Measurements from ENCODE around the gene RASA1. TPM values are rescaled to one million over a fixed set of nuclear protein-coding genes. Genes with fewer than 3 reads are reported as not detected.

Gene RASA1
- total RNA-seq, 2 experiments from 2014 or later = 15.4 to 16.2 TPM

GRCh38 chr5:87411586-87411972, 143.9 kb downstream of the RASA1 start:
- Mint-ChIP-seq H3K27ac (peak overlapping the region; percentile 95), H3K4me3 (peak overlapping the region; percentile 95), H3K9me3 (no peaks in the 10 kb centered on the region), H3K4me1 (ENCODE audit: low read depth) (peaks cover 43% of the 10 kb centered on the region), H3K36me3 (ENCODE audit: low read depth) (peaks cover 38% of the 10 kb centered on the region), H3K27me3 (ENCODE audit: low read depth) (no peaks in the 10 kb centered on the region)
- CTCF ChIA-PET = interaction anchor here (0.6 to 3.6 kb wide), 6 partner anchors 11 to 1279 kb away, joined by 3 to 29 read pairs (median 4); no protein-coding TSS in a partner anchor
- DNase-seq = no peak
- intact Hi-C loops (cut with micrococcal nuclease) = loop anchor here (5.0 to 10.0 kb wide), 4 partner anchors 1091 to 1423 kb away; no protein-coding TSS in a partner anchor

- Mint-ChIP-seq H3K4me1 (ENCODE audit: low read depth) (peaks cover 38% of the 10 kb centered on the region), H3K27me3 (ENCODE audit: low read depth) (no peaks in the 10 kb centered on the region), H3K36me3 (ENCODE audit: low read depth) (peaks cover 33% of the 10 kb centered on the region), H3K27ac (peak overlapping the region; percentile 95), H3K4me3 (peak overlapping the region; percentile 95), H3K9me3 (no peaks in the 10 kb centered on the region)
- intact Hi-C loops (cut with micrococcal nuclease) = loop anchor here (1.0 to 10.0 kb wide), 7 partner anchors 291 to 1423 kb away; partner anchors contain the start of gene TMEM161B
- CTCF ChIA-PET = interaction anchor here (0.6 to 3.6 kb wide), 6 partner anchors 12 to 1279 kb away, joined by 3 to 29 read pairs (median 4); no protein-coding TSS in a partner anchor
- DNase-seq = peak; percentile 20
Observed at GRCh38 chr5:87411973-87412629, 144.4 kb downstream of the RASA1 start.

GRCh38 chr5:87412630-87413342, 145.1 kb downstream of the RASA1 start, which contains the start of gene CCNH:
CCNH (minus strand) TSS chr5:87412930; CDS start chr5:87412794, 136 bp downstream.
- Mint-ChIP-seq H3K4me1 (ENCODE audit: low read depth) (peaks cover 34% of the 10 kb centered on the region), H3K36me3 (ENCODE audit: low read depth) (peaks cover 27% of the 10 kb centered on the region), H3K27ac (peak within 1 kb of the TSS; percentile 95), H3K4me3 (peak within 1 kb of the TSS; percentile 95), H3K9me3 (no peaks in the 10 kb centered on the region), H3K27me3 (ENCODE audit: low read depth) (no peaks in the 10 kb centered on the region)
- intact Hi-C loops (cut with micrococcal nuclease) = loop anchor here (1.0 to 10.0 kb wide), 10 partner anchors 72 to 1422 kb away; partner anchors contain the start of genes COX7C, RASA1 and TMEM161B
- DNase-seq = peak; percentile 98
- CTCF ChIA-PET = interaction anchor here (1.5 to 3.6 kb wide), 2 partner anchors 12 to 16 kb away, joined by 6 to 29 read pairs; no protein-coding TSS in a partner anchor

- peak overlapping the region; percentile 95 for H3K4me3 Mint-ChIP-seq
- no peak for DNase-seq
- H3K36me3 Mint-ChIP-seq (ENCODE audit: low read depth) = peaks cover 23% of the 10 kb centered on the region
- H3K9me3 Mint-ChIP-seq = no peaks in the 10 kb centered on the region
- CTCF ChIA-PET = no interaction called here
- H3K27ac Mint-ChIP-seq = peak overlapping the region; percentile 95
- intact Hi-C loops (cut with micrococcal nuclease) = loop anchor here (1.0 to 10.0 kb wide), 8 partner anchors 73 to 1422 kb away; partner anchors contain the start of genes COX7C and RASA1
- no peaks in the 10 kb centered on the region for H3K27me3 Mint-ChIP-seq (ENCODE audit: low read depth)
- peaks cover 30% of the 10 kb centered on the region for H3K4me1 Mint-ChIP-seq (ENCODE audit: low read depth)
Observed at GRCh38 chr5:87413343-87413645, 145.6 kb downstream of the RASA1 start.

GRCh38 chr5:87418506-87418905, 150.8 kb downstream of the RASA1 start:
- CTCF ChIA-PET = no interaction called here
- DNase-seq = no peak
- Mint-ChIP-seq H3K4me3 (no peak overlapping the region), H3K9me3 (no peaks in the 10 kb centered on the region), H3K4me1 (ENCODE audit: low read depth) (peaks cover 2% of the 10 kb centered on the region), H3K36me3 (ENCODE audit: low read depth) (no peaks in the 10 kb centered on the region), H3K27me3 (ENCODE audit: low read depth) (no peaks in the 10 kb centered on the region), H3K27ac (no peak overlapping the region)
- intact Hi-C loops (cut with micrococcal nuclease) = loop anchor here (10.0 kb wide), 1 partner anchor 1416 kb away; no protein-coding TSS in a partner anchor

GRCh38 chr5:87421307-87421706, 153.6 kb downstream of the RASA1 start:
- CTCF ChIA-PET = interaction anchor here (0.8 kb wide), 1 partner anchor 202 kb away, joined by 3 read pairs; no protein-coding TSS in a partner anchor
- intact Hi-C loops (cut with micrococcal nuclease) = no loop called here
- H3K27ac Mint-ChIP-seq = no peak overlapping the region
- H3K4me1 Mint-ChIP-seq (ENCODE audit: low read depth) = no peaks in the 10 kb centered on the region
- DNase-seq = no peak
- no peak overlapping the region for H3K4me3 Mint-ChIP-seq
- H3K9me3 Mint-ChIP-seq = no peaks in the 10 kb centered on the region
- H3K27me3 Mint-ChIP-seq (ENCODE audit: low read depth) = no peaks in the 10 kb centered on the region
- no peaks in the 10 kb centered on the region for H3K36me3 Mint-ChIP-seq (ENCODE audit: low read depth)

- intact Hi-C loops (cut with micrococcal nuclease) = loop anchor here (2.0 kb wide), 1 partner anchor 1267 kb away; no protein-coding TSS in a partner anchor
- H3K27me3 Mint-ChIP-seq (ENCODE audit: low read depth) = no peaks in the 10 kb centered on the region
- no peaks in the 10 kb centered on the region for H3K9me3 Mint-ChIP-seq
- H3K4me3 Mint-ChIP-seq = no peak overlapping the region
- no peak for DNase-seq
- CTCF ChIA-PET = no interaction called here
- no peak overlapping the region for H3K27ac Mint-ChIP-seq
- H3K36me3 Mint-ChIP-seq (ENCODE audit: low read depth) = no peaks in the 10 kb centered on the region
- H3K4me1 Mint-ChIP-seq (ENCODE audit: low read depth) = no peaks in the 10 kb centered on the region
Observed at GRCh38 chr5:87423755-87424154, 156.1 kb downstream of the RASA1 start.

- intact Hi-C loops (cut with micrococcal nuclease) = no loop called here
- H3K4me3 Mint-ChIP-seq = no peak overlapping the region
- H3K36me3 Mint-ChIP-seq (ENCODE audit: low read depth) = no peaks in the 10 kb centered on the region
- no peaks in the 10 kb centered on the region for H3K4me1 Mint-ChIP-seq (ENCODE audit: low read depth)
- CTCF ChIA-PET = no interaction called here
- no peaks in the 10 kb centered on the region for H3K9me3 Mint-ChIP-seq
- DNase-seq = no peak
- H3K27ac Mint-ChIP-seq = no peak overlapping the region
- H3K27me3 Mint-ChIP-seq (ENCODE audit: low read depth) = peaks cover 5% of the 10 kb centered on the region
Observed at GRCh38 chr5:87430863-87431457, 163.3 kb downstream of the RASA1 start.

- no peaks in the 10 kb centered on the region for H3K4me1 Mint-ChIP-seq (ENCODE audit: low read depth)
- no peak overlapping the region for H3K27ac Mint-ChIP-seq
- CTCF ChIA-PET = no interaction called here
- H3K36me3 Mint-ChIP-seq (ENCODE audit: low read depth) = no peaks in the 10 kb centered on the region
- peaks cover 5% of the 10 kb centered on the region for H3K27me3 Mint-ChIP-seq (ENCODE audit: low read depth)
- H3K4me3 Mint-ChIP-seq = no peak overlapping the region
- no peak for DNase-seq
- intact Hi-C loops (cut with micrococcal nuclease) = no loop called here
- no peaks in the 10 kb centered on the region for H3K9me3 Mint-ChIP-seq
Observed at GRCh38 chr5:87432460-87432859, 164.8 kb downstream of the RASA1 start.

GRCh38 chr5:87433945-87434344, 166.3 kb downstream of the RASA1 start:
- peaks cover 8% of the 10 kb centered on the region for H3K27me3 Mint-ChIP-seq (ENCODE audit: low read depth)
- no peak overlapping the region for H3K27ac Mint-ChIP-seq
- no peaks in the 10 kb centered on the region for H3K4me1 Mint-ChIP-seq (ENCODE audit: low read depth)
- no peaks in the 10 kb centered on the region for H3K9me3 Mint-ChIP-seq
- intact Hi-C loops (cut with micrococcal nuclease) = no loop called here
- H3K4me3 Mint-ChIP-seq = no peak overlapping the region
- H3K36me3 Mint-ChIP-seq (ENCODE audit: low read depth) = no peaks in the 10 kb centered on the region
- CTCF ChIA-PET = no interaction called here
- no peak for DNase-seq

GRCh38 chr5:87434461-87434860, 166.8 kb downstream of the RASA1 start:
- Mint-ChIP-seq H3K4me1 (ENCODE audit: low read depth) (no peaks in the 10 kb centered on the region), H3K27me3 (ENCODE audit: low read depth) (peaks cover 6% of the 10 kb centered on the region), H3K4me3 (no peak overlapping the region), H3K36me3 (ENCODE audit: low read depth) (no peaks in the 10 kb centered on the region), H3K27ac (no peak overlapping the region), H3K9me3 (no peaks in the 10 kb centered on the region)
- intact Hi-C loops (cut with micrococcal nuclease) = no loop called here
- DNase-seq = no peak
- CTCF ChIA-PET = no interaction called here

- H3K27me3 Mint-ChIP-seq (ENCODE audit: low read depth) = peaks cover 5% of the 10 kb centered on the region
- H3K4me1 Mint-ChIP-seq (ENCODE audit: low read depth) = no peaks in the 10 kb centered on the region
- H3K36me3 Mint-ChIP-seq (ENCODE audit: low read depth) = no peaks in the 10 kb centered on the region
- no peak overlapping the region for H3K4me3 Mint-ChIP-seq
- DNase-seq = no peak
- intact Hi-C loops (cut with micrococcal nuclease) = no loop called here
- H3K9me3 Mint-ChIP-seq = no peaks in the 10 kb centered on the region
- no peak overlapping the region for H3K27ac Mint-ChIP-seq
- CTCF ChIA-PET = no interaction called here
Observed at GRCh38 chr5:87435144-87435694, 167.5 kb downstream of the RASA1 start.

Data from activated naive CD4-positive, alpha-beta T cell treated with anti-CD3 and anti-CD28 coated beads for 36 hours (primary cell).